Midbrain (tissue), 1 donor: ENCODE measurements around the gene COBL.

Experiments
- DNase-seq: peaks from one replicate; lab custom pipeline; 2025; lab: John Stamatoyannopoulos, UW

Gene COBL

GRCh38 chr7:51190969-51191368 is 125.6 kb downstream of the COBL start:
- DNase-seq = no peak

- DNase-seq = no peak
These were observed 126.8 kb downstream of the COBL start for GRCh38 chr7:51189777-51190176.

- no peak for DNase-seq
These were observed 127.6 kb downstream of the COBL start for GRCh38 chr7:51188987-51189386.

- DNase-seq = peak; percentile 61
These were observed 128.7 kb downstream of the COBL start for GRCh38 chr7:51187941-51188340.

- DNase-seq = no peak
These were observed 130.1 kb downstream of the COBL start for GRCh38 chr7:51186531-51186930.

GRCh38 chr7:51182636-51183166 is 133.9 kb downstream of the COBL start:
- DNase-seq = no peak

GRCh38 chr7:51180092-51180491 is 136.5 kb downstream of the COBL start:
- no peak for DNase-seq

- no peak for DNase-seq
These were observed 140.6 kb downstream of the COBL start for GRCh38 chr7:51175992-51176388.

GRCh38 chr7:51175316-51175991 is 141.2 kb downstream of the COBL start:
- DNase-seq = no peak

GRCh38 chr7:51165337-51165736 is 151.3 kb downstream of the COBL start:
- DNase-seq = no peak

GRCh38 chr7:51162724-51163329 is 153.8 kb downstream of the COBL start:
- DNase-seq = peak; percentile 89

GRCh38 chr7:51161937-51162336 is 154.7 kb downstream of the COBL start:
- no peak for DNase-seq

- peak; percentile 83 for DNase-seq
These were observed 155.5 kb downstream of the COBL start for GRCh38 chr7:51160990-51161615.

GRCh38 chr7:51160411-51160810 is 156.2 kb downstream of the COBL start:
- peak; percentile 26 for DNase-seq

GRCh38 chr7:51158742-51159445 is 157.7 kb downstream of the COBL start:
- DNase-seq = no peak

- no peak for DNase-seq
These were observed 158.4 kb downstream of the COBL start for GRCh38 chr7:51158211-51158610.

- peak; percentile 85 for DNase-seq
These were observed 162.4 kb downstream of the COBL start for GRCh38 chr7:51154201-51154600.

GRCh38 chr7:51152706-51153200 is 163.9 kb downstream of the COBL start:
- DNase-seq = no peak

- no peak for DNase-seq
These were observed 165.2 kb downstream of the COBL start for GRCh38 chr7:51151455-51151854.

- no peak for DNase-seq
These were observed 166.4 kb downstream of the COBL start for GRCh38 chr7:51150193-51150592.

- no peak for DNase-seq
These were observed 168.4 kb downstream of the COBL start for GRCh38 chr7:51148216-51148615.
